Astrocyte of the cerebellum (primary cell): Measurements from ENCODE around the gene ALPG.
"Not testable (repeated sequence)": the region's sequence is repeated elsewhere in the genome, so short reads cannot be mapped to it uniquely, and the experiment has no call there.

Source experiments
- DNase-seq: peaks from one replicate; pipeline ENCODE4 v3.0.0-alpha.2; 2011; ENCODE audit warnings: low read depth
- H3K4me3 ChIP-seq: 2 replicates; pipeline ENCODE4 v1.5.1; 2011; ENCODE audit warnings: mild to moderate bottlenecking, low read depth, low read length, moderate library complexity
- in situ Hi-C: cut with HindIII; loops from 2 replicates; pipeline ENCODE4 v1.10.0; 2017; ENCODE audit warnings: low sequenced_read_pairs
- TF ChIP-seq, protein P1 (sequence below): IDR thresholded peaks from 2 replicates; pipeline ENCODE4 v1.5.1; 2012; ENCODE audit warnings: low read length, low read depth, moderate library complexity, mild to moderate bottlenecking; ENCODE audit errors: missing control alignments

ALPG gene

DNA sequence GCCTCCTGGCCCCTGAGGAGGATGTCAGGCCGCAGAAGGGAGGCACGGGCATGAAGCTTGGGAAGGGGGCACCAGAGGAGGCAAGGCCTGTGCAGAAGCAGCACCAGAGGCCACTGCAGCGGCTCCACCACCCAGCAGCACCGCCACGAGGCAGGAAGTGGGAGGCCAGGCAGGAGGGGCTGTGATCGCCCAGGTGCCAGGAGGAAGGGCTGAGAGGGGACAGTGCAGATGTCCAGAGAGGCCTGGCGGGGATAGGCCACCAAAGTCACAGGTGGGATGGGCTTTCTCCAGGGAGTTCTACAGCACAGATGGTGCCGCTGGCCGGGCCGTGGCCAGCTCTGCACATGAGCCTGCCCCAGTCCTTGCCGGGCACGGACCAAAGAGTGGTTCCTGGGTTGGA lies 43.3 kb downstream of the ALPG start:
- DNase-seq, result no peak
- in situ Hi-C loops, result no loop called here
- TF ChIP-seq, protein P1, sequence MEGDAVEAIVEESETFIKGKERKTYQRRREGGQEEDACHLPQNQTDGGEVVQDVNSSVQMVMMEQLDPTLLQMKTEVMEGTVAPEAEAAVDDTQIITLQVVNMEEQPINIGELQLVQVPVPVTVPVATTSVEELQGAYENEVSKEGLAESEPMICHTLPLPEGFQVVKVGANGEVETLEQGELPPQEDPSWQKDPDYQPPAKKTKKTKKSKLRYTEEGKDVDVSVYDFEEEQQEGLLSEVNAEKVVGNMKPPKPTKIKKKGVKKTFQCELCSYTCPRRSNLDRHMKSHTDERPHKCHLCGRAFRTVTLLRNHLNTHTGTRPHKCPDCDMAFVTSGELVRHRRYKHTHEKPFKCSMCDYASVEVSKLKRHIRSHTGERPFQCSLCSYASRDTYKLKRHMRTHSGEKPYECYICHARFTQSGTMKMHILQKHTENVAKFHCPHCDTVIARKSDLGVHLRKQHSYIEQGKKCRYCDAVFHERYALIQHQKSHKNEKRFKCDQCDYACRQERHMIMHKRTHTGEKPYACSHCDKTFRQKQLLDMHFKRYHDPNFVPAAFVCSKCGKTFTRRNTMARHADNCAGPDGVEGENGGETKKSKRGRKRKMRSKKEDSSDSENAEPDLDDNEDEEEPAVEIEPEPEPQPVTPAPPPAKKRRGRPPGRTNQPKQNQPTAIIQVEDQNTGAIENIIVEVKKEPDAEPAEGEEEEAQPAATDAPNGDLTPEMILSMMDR, result no peak
- H3K4me3 ChIP-seq, result no peak overlapping the region

DNA sequence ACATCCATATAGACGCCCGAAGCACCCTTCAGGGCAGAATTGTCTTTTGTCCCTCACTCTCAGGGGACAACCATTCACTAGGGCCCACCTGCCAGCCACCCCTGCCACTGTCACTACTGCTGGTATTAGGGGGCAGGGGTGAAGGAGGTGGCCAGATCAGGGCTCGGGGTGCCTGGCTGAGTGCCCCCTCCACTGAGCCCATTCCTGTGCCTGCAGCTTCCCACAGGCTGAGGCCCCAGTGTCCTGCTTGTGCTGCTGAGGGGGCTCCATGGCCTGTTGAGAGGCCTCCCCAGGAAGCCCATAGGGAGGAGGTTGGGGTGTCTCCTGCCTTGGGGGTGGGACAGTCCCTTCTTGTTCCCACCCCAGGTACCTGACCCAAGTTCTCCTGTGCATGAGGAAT lies 45.0 kb downstream of the ALPG start:
- DNase-seq, H3K4me3 ChIP-seq, in situ Hi-C loops: not testable (repeated sequence)

DNA sequence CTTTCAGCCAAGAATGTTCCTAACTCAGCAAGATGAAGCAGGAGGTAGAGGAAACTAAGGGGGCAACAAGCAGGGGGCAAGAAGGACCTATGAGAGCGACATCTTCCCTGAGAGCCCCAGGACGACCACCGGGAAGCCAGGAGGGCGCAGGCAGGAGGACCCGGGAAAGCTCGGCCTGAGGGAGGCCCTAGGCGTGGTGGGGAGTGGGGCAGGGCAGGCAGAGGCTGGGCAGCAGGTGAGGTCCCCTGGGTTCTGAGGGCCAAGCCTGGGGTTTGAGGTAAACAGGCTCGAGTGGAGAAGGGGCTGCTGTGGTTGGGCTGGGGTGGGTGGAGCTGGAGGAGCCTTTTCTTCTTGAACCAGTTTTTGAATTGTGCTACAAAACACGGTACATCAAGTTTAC lies 48.0 kb downstream of the ALPG start:
- in situ Hi-C loops, result no loop called here
- H3K4me3 ChIP-seq, result no peak overlapping the region
- no peak for DNase-seq
- TF ChIP-seq, protein P1, result no peak

DNA sequence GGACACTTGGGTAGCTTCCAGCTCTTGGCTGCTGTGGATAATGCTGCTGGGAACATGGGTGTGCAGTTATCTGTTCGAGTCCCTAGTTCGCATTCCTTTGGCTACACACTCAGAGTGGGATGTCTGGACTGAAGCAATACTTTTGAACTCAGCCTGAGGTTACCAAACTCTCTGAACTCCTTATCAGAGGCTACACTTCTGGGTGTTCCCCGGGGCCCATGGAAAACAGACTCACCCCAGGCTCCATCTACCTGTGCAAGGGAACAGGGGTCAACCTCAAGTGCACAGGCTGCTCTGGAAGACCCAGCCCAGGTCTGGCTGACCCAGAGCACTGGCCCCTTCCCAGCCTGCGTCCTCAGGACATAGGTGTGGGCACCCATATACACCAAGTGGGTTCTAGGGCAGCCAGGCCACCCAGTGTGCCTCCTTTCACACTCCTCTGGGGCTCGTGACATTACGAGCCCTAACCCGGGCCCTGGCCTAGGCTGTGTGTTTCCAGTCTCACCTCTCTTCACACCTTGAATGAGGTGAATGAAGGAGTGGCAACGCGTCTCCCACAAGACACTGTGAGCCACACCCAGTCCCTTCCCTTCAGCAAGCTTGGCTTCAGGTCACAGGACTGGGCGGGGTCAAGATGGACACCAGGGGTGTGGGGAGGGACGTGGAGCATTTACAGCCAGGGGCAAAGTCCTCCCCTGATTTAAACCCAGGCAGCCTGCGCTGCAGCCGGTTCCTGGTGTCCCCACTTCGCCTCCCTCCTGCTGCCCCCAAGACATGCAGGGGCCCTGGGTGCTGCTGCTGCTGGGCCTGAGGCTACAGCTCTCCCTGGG lies 49.0 kb downstream of the ALPG start, which contains the start of gene ALPI:
Gene ALPI (plus strand): TSS at position 728 of the 830 bp plus-strand sequence. CDS start 47 bp downstream, at position 775.
- H3K4me3 ChIP-seq, result no peak within 1 kb of the TSS
- no peak for DNase-seq
- TF ChIP-seq, protein P1, result no peak
- in situ Hi-C loops, result no loop called here

DNA sequence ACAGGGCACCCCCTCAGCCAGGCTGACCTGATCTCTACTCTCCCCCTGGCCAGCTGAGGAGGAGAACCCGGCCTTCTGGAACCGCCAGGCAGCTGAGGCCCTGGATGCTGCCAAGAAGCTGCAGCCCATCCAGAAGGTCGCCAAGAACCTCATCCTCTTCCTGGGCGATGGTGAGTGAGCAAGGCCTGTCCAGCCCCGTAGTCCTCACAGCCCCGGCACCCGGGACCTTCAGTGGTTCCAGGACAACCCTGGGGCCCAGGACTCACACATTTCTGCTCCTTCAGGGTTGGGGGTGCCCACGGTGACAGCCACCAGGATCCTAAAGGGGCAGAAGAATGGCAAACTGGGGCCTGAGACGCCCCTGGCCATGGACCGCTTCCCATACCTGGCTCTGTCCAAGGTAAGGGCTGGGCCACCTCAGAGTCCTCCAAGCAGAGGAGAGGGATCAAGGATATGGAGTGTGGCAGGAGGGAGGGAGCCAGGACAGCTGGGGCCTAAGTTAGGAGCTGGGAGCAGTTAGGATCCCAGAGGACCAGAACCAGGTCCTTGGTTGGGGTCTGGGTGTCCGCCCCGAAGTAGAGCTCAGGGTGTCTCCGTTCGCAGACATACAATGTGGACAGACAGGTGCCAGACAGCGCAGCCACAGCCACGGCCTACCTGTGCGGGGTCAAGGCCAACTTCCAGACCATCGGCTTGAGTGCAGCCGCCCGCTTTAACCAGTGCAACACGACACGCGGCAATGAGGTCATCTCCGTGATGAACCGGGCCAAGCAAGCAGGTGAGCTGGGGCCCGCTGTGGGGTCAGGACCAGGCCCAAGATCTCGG lies 49.9 kb downstream of the ALPG start:
- DNase-seq, result no peak
- in situ Hi-C loops, result no loop called here
- no peak overlapping the region for H3K4me3 ChIP-seq
- TF ChIP-seq, protein P1, result no peak

DNA sequence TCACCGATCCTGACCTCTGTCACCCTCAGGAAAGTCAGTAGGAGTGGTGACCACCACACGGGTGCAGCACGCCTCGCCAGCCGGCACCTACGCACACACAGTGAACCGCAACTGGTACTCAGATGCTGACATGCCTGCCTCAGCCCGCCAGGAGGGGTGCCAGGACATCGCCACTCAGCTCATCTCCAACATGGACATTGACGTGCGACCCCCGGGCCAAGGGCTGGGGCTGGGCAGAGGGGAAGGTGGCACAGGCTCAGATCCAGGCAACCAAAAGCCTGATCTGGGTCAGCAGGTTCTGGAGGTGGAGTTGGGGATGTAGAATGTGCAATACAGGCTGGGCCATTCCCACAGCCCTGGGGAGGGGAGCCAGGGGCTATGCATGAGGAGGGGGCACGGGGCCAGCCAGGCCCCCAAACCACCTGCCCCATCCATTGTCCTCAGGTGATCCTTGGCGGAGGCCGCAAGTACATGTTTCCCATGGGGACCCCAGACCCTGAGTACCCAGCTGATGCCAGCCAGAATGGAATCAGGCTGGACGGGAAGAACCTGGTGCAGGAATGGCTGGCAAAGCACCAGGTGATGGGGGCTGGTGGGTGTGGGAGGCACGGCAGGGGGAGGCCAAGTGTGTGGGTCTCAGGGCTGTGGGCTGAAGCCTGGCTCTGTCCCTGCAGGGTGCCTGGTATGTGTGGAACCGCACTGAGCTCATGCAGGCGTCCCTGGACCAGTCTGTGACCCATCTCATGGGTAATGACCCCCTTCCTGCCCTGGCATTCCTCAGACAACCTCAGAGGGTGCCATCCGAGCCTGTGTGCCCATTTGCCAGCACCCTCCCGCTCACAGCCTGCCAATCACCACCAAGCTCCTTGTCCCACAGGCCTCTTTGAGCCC lies 50.7 kb downstream of the ALPG start:
- TF ChIP-seq, protein P1, result no peak
- H3K4me3 ChIP-seq, result no peak overlapping the region
- in situ Hi-C loops, result no loop called here
- no peak for DNase-seq
